ENCODE results near the gene FLNB. TPM values are rescaled to one million over a fixed set of nuclear protein-coding genes. Genes with fewer than 3 reads are reported as not detected.

The FLNB gene
- total and polyA plus RNA-seq, 9 of the 15 experiments (the other 6 are each of a cell fraction or from before 2014, with no cell fraction given) = 9.4 to 48.1 (median 25.6) TPM

DNA sequence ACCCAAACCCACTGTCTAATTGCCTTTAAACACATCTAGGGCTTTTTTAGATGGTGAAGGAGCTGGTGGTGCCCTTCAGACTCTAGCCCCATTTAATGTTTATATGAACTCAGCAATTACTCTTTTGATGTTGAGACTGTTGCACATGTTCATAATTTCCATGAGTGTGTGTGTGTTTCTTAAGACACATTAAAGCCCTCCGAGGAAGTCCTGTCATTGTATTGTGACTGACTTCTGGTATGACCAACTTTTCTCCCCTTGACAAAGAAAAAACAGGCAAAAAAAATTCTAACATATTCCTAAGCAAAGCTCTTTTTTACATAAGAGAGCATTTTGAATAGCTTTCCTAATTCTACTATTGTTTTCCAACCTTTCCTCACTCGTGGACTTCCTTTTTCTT, 91.6 kb downstream of the FLNB start:
- H3K27ac ChIP-seq (ENCODE audit: extremely low read depth, low read depth, low read length) = no peak overlapping the region
- no peaks in the 10 kb centered on the region for H3K4me1 ChIP-seq (replicated peaks in 1 of 2; ENCODE audit: control insufficient read depth in 2 of 2, insufficient read depth in 2 of 2, low read length in 2 of 2)
- H3K9me1 ChIP-seq (ENCODE audit: control insufficient read depth, insufficient read depth, low read length) = no peaks in the 10 kb centered on the region

More for the DNA sequence above, 91.6 kb downstream of the FLNB start:
- WGBS (ENCODE audit: insufficient coverage, low coverage, missing lambda C conversion rate) = 90% methylated on average over 2 of the region's 2 CpGs
- no peak overlapping the region for H2AFZ ChIP-seq (ENCODE audit: low read depth, low read length)
- intact Hi-C loops (cut with micrococcal nuclease) = no loop called here
- TF ChIP-seq, protein P1, sequence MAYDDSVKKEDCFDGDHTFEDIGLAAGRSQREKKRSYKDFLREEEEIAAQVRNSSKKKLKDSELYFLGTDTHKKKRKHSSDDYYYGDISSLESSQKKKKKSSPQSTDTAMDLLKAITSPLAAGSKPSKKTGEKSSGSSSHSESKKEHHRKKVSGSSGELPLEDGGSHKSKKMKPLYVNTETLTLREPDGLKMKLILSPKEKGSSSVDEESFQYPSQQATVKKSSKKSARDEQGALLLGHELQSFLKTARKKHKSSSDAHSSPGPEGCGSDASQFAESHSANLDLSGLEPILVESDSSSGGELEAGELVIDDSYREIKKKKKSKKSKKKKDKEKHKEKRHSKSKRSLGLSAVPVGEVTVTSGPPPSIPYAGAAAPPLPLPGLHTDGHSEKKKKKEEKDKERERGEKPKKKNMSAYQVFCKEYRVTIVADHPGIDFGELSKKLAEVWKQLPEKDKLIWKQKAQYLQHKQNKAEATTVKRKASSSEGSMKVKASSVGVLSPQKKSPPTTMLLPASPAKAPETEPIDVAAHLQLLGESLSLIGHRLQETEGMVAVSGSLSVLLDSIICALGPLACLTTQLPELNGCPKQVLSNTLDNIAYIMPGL (CRISPR knock-in tag; IDR thresholded peaks at IDR 0.05) = no peak
- TF ChIP-seq CAMTA2 (CRISPR knock-in tag; conservative IDR thresholded peaks at IDR 0.05) (no peak), SMAD2 (IDR thresholded peaks at IDR 0.05; ENCODE audit: low read depth, low read length) (no peak), ZNF436 (CRISPR knock-in tag; IDR thresholded peaks at IDR 0.05) (no peak), NR2F6 (CRISPR knock-in tag; IDR thresholded peaks at IDR 0.05) (no peak), GATAD2A (IDR thresholded peaks at IDR 0.05) (no peak)
- TF ChIP-seq, protein P2, sequence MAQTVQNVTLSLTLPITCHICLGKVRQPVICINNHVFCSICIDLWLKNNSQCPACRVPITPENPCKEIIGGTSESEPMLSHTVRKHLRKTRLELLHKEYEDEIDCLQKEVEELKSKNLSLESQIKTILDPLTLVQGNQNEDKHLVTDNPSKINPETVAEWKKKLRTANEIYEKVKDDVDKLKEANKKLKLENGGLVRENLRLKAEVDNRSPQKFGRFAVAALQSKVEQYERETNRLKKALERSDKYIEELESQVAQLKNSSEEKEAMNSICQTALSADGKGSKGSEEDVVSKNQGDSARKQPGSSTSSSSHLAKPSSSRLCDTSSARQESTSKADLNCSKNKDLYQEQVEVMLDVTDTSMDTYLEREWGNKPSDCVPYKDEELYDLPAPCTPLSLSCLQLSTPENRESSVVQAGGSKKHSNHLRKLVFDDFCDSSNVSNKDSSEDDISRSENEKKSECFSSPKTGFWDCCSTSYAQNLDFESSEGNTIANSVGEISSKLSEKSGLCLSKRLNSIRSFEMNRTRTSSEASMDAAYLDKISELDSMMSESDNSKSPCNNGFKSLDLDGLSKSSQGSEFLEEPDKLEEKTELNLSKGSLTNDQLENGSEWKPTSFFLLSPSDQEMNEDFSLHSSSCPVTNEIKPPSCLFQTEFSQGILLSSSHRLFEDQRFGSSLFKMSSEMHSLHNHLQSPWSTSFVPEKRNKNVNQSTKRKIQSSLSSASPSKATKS (CRISPR knock-in tag; IDR thresholded peaks at IDR 0.05) = no peak
- TF ChIP-seq, protein P3, sequence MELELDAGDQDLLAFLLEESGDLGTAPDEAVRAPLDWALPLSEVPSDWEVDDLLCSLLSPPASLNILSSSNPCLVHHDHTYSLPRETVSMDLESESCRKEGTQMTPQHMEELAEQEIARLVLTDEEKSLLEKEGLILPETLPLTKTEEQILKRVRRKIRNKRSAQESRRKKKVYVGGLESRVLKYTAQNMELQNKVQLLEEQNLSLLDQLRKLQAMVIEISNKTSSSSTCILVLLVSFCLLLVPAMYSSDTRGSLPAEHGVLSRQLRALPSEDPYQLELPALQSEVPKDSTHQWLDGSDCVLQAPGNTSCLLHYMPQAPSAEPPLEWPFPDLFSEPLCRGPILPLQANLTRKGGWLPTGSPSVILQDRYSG (tag; conservative IDR thresholded peaks at IDR 0.05; ENCODE audit: low read depth) = no peak
- TF ChIP-seq, protein P4, sequence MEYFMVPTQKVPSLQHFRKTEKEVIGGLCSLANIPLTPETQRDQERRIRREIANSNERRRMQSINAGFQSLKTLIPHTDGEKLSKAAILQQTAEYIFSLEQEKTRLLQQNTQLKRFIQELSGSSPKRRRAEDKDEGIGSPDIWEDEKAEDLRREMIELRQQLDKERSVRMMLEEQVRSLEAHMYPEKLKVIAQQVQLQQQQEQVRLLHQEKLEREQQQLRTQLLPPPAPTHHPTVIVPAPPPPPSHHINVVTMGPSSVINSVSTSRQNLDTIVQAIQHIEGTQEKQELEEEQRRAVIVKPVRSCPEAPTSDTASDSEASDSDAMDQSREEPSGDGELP (CRISPR knock-in tag; IDR thresholded peaks at IDR 0.05; ENCODE audit: borderline replicate concordance) = no peak
- H3K27me3 ChIP-seq (ENCODE audit: control insufficient read depth in 2 of 2, insufficient read depth in 2 of 2, low read length in 2 of 2) = no peaks in the 10 kb centered on the region
- H3K79me2 ChIP-seq (ENCODE audit: control insufficient read depth, insufficient read depth, low read length) = no peaks in the 10 kb centered on the region
- DNase-seq (ENCODE audit: extremely low read depth in 1 of 4, low spot score in 3 of 4) = no peak
- H3K4me3 ChIP-seq = no peak overlapping the region
- H3K9me3 ChIP-seq (replicated peaks; ENCODE audit: control insufficient read depth, insufficient read depth, low read depth, low read length) = no peaks in the 10 kb centered on the region
- no TSS peak for BruUV-seq (replicated peaks)
- H3K9ac ChIP-seq (ENCODE audit: insufficient read depth in 1 of 2, low read depth in 2 of 2, low read length in 2 of 2) = no peak overlapping the region
- FAIRE-seq = no peak
- ChIA-PET POLR2A (interaction anchor here (0.5 kb wide), 1 partner anchor 79 kb away, joined by 3 read pairs; no protein-coding TSS in a partner anchor), CTCF (ENCODE audit: low intra/inter-chr PET ratio) (no interaction called here)
- in situ Hi-C loops (cut with MboI) = no loop called here
- H3K4me2 ChIP-seq (ENCODE audit: insufficient read depth, low read length) = no peak overlapping the region
- no peaks in the 10 kb centered on the region for H4K20me1 ChIP-seq (replicated peaks; ENCODE audit: control insufficient read depth, insufficient read depth, low read length)
- peaks cover 68% of the 10 kb centered on the region; the same call in 2 of the 3 replicates for H3K36me3 ChIP-seq (ENCODE audit: control insufficient read depth, insufficient read depth, low read length)
- no peak for ATAC-seq

Measured in K562 (cell line).